Measurements from ENCODE around the gene ERH. TPM values are rescaled to one million over a fixed set of nuclear protein-coding genes. Genes with fewer than 3 reads are reported as not detected.

Gene ERH
- total RNA-seq (2022) = 365 and 388 TPM in 2 replicates
- percentile 96 among the genes with signal in this experiment for Bru-seq, nascent RNA
- BruChase-seq, experiment 1, labeled RNA remaining after a 2-hour chase = percentile 90 among the genes with signal in this experiment
- BruChase-seq, experiment 2, labeled RNA remaining after a 6-hour chase = percentile 94 among the genes with signal in this experiment
- long read RNA-seq, transcript ERH-203 (4 exons, 1,124 nt) = major isoform, 76 of 93 reads
- long read RNA-seq, partial matches to known transcripts = 1 of 93 reads
- long read RNA-seq, other reads (novel, unspliced or antisense) = 16 of 93 reads

DNA sequence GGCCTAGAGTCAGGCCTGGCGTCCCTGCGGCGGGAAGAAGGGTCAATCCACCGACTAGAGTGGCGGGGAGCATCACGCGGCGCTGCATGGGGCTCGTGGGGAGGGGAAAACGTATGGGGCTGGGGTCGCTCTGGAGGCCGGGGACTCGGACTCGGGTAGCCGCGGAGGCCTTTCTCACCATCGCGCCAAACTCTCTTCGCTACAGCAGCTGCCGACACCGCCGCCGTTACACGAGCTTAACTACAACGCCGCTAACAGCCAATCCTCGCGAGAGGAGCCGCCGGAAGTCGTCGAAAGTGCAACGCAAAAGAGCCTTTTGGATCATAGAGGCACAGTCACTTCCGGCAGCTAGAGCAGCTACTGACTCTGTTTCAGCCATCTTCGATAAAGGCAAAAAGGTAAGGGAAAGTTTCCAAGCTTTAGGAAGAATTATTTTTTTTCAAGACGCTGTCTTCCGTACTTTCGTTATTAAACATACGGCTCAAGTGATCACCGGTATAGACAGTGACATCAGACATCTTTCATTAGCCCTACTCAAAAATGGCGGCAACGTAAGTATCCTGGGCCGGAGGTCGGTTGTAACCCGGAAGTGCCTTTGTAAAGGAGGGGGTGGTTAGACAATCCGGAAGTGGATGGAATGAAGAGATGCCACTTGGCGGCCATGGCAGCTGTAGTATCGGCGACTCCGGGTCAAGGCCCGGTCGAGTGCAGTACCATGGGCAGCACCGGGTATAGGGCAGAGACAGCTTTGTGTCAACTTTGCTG, at the start of gene ERH, which contains the start of gene SLC39A9:
ERH (minus strand) TSS at position 247 of the 765 bp plus-strand sequence; CDS start at position 181, 66 bp downstream.
SLC39A9 (plus strand) TSS at position 640 of the 765 bp plus-strand sequence. CDS start 678 bp downstream, outside the sequence.
- peaks cover 55% of the 10 kb centered on the region for H3K36me3 Mint-ChIP-seq (ENCODE audit: insufficient read depth, unreplicated experiment)
- no TSS peak for BruUV-seq (replicated peaks)
- POLR2A ChIA-PET = interaction anchor here (0.6 to 1.4 kb wide), 7 partner anchors 13 to 419 kb away, joined by 3 to 7 read pairs (median 4); no protein-coding TSS in a partner anchor

DNA sequence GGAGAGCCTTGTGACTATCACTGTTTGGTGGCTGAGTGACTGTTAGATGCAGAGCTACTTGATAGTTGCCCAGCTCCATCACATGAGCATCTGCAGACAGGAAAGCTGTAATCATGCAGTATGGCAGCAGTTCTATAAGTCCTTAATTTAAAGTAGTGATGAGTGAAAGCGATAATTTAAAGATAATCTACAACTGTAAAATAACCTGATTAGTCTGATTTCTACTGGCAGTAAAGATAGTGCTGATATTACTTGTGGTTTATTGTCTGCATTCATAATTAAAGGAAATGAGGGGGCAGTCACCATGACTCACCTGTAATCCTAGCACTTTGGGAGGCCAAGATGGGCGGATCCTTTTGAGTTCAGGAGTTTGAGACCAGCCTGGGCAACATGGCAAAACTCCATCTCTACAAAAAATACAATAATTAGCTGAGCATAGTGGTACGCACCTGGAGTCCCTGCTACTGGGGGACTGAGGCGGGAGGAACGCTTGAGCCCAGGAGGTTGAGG, 45.3 kb upstream of the ERH start:
- BruUV-seq (replicated peaks) = no TSS peak
- Mint-ChIP-seq H3K4me3 (ENCODE audit: unreplicated experiment) (no peak overlapping the region), H3K36me3 (ENCODE audit: insufficient read depth, unreplicated experiment) (peaks cover 23% of the 10 kb centered on the region), H3K27me3 (ENCODE audit: insufficient read depth, unreplicated experiment) (no peaks in the 10 kb centered on the region), H3K9me3 (ENCODE audit: unreplicated experiment) (no peaks in the 10 kb centered on the region), H3K27ac (ENCODE audit: unreplicated experiment) (no peak overlapping the region), H3K4me1 (ENCODE audit: low read depth, unreplicated experiment) (no peaks in the 10 kb centered on the region)
- POLR2A ChIA-PET = no interaction called here
- TF ChIP-seq, protein P1, sequence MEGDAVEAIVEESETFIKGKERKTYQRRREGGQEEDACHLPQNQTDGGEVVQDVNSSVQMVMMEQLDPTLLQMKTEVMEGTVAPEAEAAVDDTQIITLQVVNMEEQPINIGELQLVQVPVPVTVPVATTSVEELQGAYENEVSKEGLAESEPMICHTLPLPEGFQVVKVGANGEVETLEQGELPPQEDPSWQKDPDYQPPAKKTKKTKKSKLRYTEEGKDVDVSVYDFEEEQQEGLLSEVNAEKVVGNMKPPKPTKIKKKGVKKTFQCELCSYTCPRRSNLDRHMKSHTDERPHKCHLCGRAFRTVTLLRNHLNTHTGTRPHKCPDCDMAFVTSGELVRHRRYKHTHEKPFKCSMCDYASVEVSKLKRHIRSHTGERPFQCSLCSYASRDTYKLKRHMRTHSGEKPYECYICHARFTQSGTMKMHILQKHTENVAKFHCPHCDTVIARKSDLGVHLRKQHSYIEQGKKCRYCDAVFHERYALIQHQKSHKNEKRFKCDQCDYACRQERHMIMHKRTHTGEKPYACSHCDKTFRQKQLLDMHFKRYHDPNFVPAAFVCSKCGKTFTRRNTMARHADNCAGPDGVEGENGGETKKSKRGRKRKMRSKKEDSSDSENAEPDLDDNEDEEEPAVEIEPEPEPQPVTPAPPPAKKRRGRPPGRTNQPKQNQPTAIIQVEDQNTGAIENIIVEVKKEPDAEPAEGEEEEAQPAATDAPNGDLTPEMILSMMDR (IDR thresholded peaks at IDR 0.05; ENCODE audit: insufficient read depth in 1 of 2, low read depth in 1 of 2, low read length in 1 of 2, severe bottlenecking in 1 of 2, unreplicated experiment in 1 of 2) = no peak
- Histone ChIP-seq H3K27me3 (replicated peaks; ENCODE audit: control insufficient read depth, insufficient read depth, low read length) (no peaks in the 10 kb centered on the region), H3K4me1 (no peaks in the 10 kb centered on the region), H3K4me3 (ENCODE audit: low read depth, low read length) (no peak overlapping the region), H3K36me3 (ENCODE audit: control insufficient read depth, insufficient read depth, low read length) (no peaks in the 10 kb centered on the region), H3K9me3 (no peaks in the 10 kb centered on the region)
- CTCF ChIA-PET = no interaction called here
- intact Hi-C loops (cut with micrococcal nuclease; ENCODE audit: unreplicated experiment) = no loop called here
- no peak for DNase-seq

More for the DNA sequence above, at the start of gene ERH, which contains the start of gene SLC39A9:
- Mint-ChIP-seq H3K27ac (ENCODE audit: unreplicated experiment) (peak within 1 kb of the TSS; percentile 98), H3K9me3 (ENCODE audit: unreplicated experiment) (no peaks in the 10 kb centered on the region), H3K27me3 (ENCODE audit: insufficient read depth, unreplicated experiment) (no peaks in the 10 kb centered on the region), H3K4me1 (ENCODE audit: low read depth, unreplicated experiment) (peaks cover 9% of the 10 kb centered on the region), H3K4me3 (ENCODE audit: unreplicated experiment) (peak within 1 kb of the TSS; percentile 92)
- Histone ChIP-seq H3K4me3 (ENCODE audit: low read depth, low read length) (peak within 1 kb of the TSS; percentile 74), H3K27me3 (replicated peaks; ENCODE audit: control insufficient read depth, insufficient read depth, low read length) (no peaks in the 10 kb centered on the region), H3K9me3 (no peaks in the 10 kb centered on the region), H3K36me3 (ENCODE audit: control insufficient read depth, insufficient read depth, low read length) (no peaks in the 10 kb centered on the region; the same call in none of the 2 replicates), H3K4me1 (peaks cover 3% of the 10 kb centered on the region; the same call in 1 of the 2 replicates)
- intact Hi-C loops (cut with micrococcal nuclease; ENCODE audit: unreplicated experiment) = loop anchor here (1.0 to 5.0 kb wide), 4 partner anchors 64 to 369 kb away; partner anchors contain the start of gene SRSF5
- TF ChIP-seq, protein P1 (IDR thresholded peaks at IDR 0.05; ENCODE audit: insufficient read depth in 1 of 2, low read depth in 1 of 2, low read length in 1 of 2, severe bottlenecking in 1 of 2, unreplicated experiment in 1 of 2) = no peak
- peak; percentile 93 to 95 for DNase-seq
- CTCF ChIA-PET = interaction anchor here (0.9 to 1.5 kb wide), 3 partner anchors 62 to 135 kb away, joined by 3 to 6 read pairs (median 6); no protein-coding TSS in a partner anchor

DNA sequence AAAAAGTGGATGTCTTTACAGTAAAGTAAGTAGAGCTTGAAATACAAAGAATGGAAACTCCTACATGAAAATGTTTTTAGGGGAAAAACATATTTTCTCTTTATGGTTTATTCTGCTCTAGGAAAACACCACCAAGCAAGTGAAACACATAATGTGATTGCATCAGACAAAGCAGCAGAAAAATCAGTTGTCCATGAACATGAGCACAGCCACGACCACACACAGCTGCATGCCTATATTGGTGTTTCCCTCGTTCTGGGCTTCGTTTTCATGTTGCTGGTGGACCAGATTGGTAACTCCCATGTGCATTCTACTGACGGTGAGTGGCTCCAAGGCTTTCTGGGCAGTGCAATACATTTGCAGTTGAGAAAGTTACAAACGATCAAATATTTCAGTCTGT, 43.8 kb upstream of the ERH start:
- H3K9me3 Mint-ChIP-seq (ENCODE audit: unreplicated experiment) = no peaks in the 10 kb centered on the region
- no peak for DNase-seq
- H3K27me3 Mint-ChIP-seq (ENCODE audit: insufficient read depth, unreplicated experiment) = no peaks in the 10 kb centered on the region
- ChIA-PET POLR2A (no interaction called here), CTCF (no interaction called here)
- no peak overlapping the region for H3K27ac Mint-ChIP-seq (ENCODE audit: unreplicated experiment)
- Histone ChIP-seq H3K9me3 (no peaks in the 10 kb centered on the region), H3K4me1 (no peaks in the 10 kb centered on the region), H3K36me3 (ENCODE audit: control insufficient read depth, insufficient read depth, low read length) (no peaks in the 10 kb centered on the region), H3K4me3 (ENCODE audit: low read depth, low read length) (no peak overlapping the region), H3K27me3 (replicated peaks; ENCODE audit: control insufficient read depth, insufficient read depth, low read length) (no peaks in the 10 kb centered on the region)
- TF ChIP-seq, protein P1 (IDR thresholded peaks at IDR 0.05; ENCODE audit: insufficient read depth in 1 of 2, low read depth in 1 of 2, low read length in 1 of 2, severe bottlenecking in 1 of 2, unreplicated experiment in 1 of 2) = no peak
- no peak overlapping the region for H3K4me3 Mint-ChIP-seq (ENCODE audit: unreplicated experiment)
- H3K4me1 Mint-ChIP-seq (ENCODE audit: low read depth, unreplicated experiment) = no peaks in the 10 kb centered on the region
- peaks cover 18% of the 10 kb centered on the region for H3K36me3 Mint-ChIP-seq (ENCODE audit: insufficient read depth, unreplicated experiment)
- intact Hi-C loops (cut with micrococcal nuclease; ENCODE audit: unreplicated experiment) = no loop called here
- BruUV-seq (replicated peaks) = no TSS peak

All from Caco-2 (cell line).